Effector memory CD8-positive, alpha-beta T cell (primary cell): ENCODE data around the gene TNNI3K.

Experiments
- ATAC-seq: fragments of 150-1000 bp; cut with Tn5 transposase; replicated peaks from 2 replicates; pipeline ENCODE4 v1.10.0; 2021; ENCODE audit warnings: mild to moderate bottlenecking, moderate library complexity
- DNase-seq, 3 experiments: peaks; one replicate each; pipeline ENCODE4 v3.0.0; 2021
- H3K27ac Mint-ChIP-seq, 2 donors: one replicate each; pipeline ENCODE4 v1.8.0; 2022; ENCODE audit warnings: mild to moderate bottlenecking in 2 of 2, mixed read lengths in 2 of 2, moderate library complexity in 2 of 2
- H3K27me3 Mint-ChIP-seq, 2 donors: one replicate each; pipeline ENCODE4 v1.8.0; 2022; ENCODE audit warnings: mixed read lengths in 2 of 2
- H3K36me3 Mint-ChIP-seq: one replicate; pipeline ENCODE4 v1.8.0; 2022; ENCODE audit warnings: mild to moderate bottlenecking, moderate library complexity, mixed read lengths; ENCODE audit not compliant: insufficient read depth
- H3K4me1 Mint-ChIP-seq, 2 donors: one replicate each; pipeline ENCODE4 v1.8.0; 2022; ENCODE audit warnings: low read depth in 2 of 2, mixed read lengths in 2 of 2
- H3K4me3 Mint-ChIP-seq, 2 donors: one replicate each; pipeline ENCODE4 v1.8.0; 2022; ENCODE audit warnings: mild to moderate bottlenecking in 2 of 2, mixed read lengths in 2 of 2, moderate library complexity in 2 of 2
- H3K9me3 Mint-ChIP-seq, 2 donors: one replicate each; pipeline ENCODE4 v1.8.0; 2022; ENCODE audit warnings: mixed read lengths in 2 of 2

TNNI3K gene

DNA sequence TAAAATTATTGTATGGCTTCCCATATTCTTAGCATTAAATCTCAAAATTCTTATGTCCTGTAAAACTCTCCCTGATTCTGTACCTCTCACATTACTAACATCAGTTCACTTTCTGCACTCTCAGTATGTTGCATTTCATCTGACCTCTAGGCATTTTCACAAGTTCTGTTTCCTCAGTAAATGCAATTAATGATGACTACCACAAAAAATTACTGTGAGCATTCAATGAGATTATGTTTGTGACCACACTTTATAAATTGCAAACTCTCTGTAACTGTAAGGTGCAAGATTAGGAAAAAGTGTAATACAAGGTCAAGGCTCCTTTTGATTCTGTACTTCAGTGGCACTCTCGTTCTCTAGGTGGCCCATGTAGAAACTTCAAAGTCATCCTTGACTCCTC, 216.8 kb downstream of the TNNI3K start:
- Mint-ChIP-seq H3K4me3 (no peak overlapping the region), H3K27ac (no peak overlapping the region), H3K4me1 (no peaks in the 10 kb centered on the region), H3K36me3 (no peaks in the 10 kb centered on the region), H3K27me3 (no peaks in the 10 kb centered on the region), H3K9me3 (peaks cover 0 to 2% of the 10 kb centered on the region in 2 donors)
- no peak for ATAC-seq
- no peak for DNase-seq

DNA sequence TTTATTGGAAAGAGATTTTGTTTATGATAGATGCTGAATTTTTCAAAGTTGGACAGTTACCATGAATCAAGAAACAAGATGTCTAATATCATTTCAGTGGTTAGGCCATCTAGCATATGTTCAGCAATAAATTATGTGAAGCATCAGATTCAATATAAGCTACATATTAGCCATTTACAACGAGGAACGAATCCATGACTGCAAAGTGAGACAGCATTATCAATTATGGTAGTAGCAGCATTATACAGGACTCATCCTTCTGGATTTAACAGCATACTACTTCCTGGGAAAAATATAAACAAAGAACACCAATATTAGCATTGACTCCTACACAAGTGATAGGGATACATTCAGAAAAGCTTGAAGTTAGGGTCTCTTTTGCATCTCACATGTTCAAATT, 218.1 kb downstream of the TNNI3K start:
- H3K36me3 Mint-ChIP-seq = no peaks in the 10 kb centered on the region
- no peaks in the 10 kb centered on the region for H3K4me1 Mint-ChIP-seq
- peaks cover 0 to 2% of the 10 kb centered on the region in 2 donors for H3K9me3 Mint-ChIP-seq
- no peak for ATAC-seq
- no peak overlapping the region for H3K27ac Mint-ChIP-seq
- no peak for DNase-seq
- no peak overlapping the region for H3K4me3 Mint-ChIP-seq
- H3K27me3 Mint-ChIP-seq = no peaks in the 10 kb centered on the region

DNA sequence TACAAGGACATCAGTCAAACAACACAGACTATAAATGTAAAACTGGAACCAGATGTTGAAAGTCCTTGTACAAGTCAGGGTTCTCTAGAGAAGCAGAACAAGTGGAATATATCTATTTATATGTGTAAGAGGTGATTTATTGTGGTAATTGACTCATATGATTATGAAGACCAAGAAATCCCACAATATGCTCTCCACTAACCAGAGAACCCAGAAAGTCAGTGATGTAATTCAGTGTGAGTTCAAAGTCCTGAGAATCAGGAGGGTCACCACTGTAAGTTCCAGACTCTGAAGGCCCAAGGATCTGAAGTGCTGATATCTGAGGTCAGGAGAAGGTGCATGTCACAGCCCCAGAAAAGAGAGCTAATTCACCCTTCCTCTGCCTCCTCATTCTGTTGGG, 220.2 kb downstream of the TNNI3K start:
- no peaks in the 10 kb centered on the region for H3K4me1 Mint-ChIP-seq
- DNase-seq (no peak), ATAC-seq (no peak)
- no peak overlapping the region for H3K4me3 Mint-ChIP-seq
- H3K27ac Mint-ChIP-seq = no peak overlapping the region
- no peaks in the 10 kb centered on the region for H3K27me3 Mint-ChIP-seq
- peaks cover 0 to 2% of the 10 kb centered on the region in 2 donors for H3K9me3 Mint-ChIP-seq
- no peaks in the 10 kb centered on the region for H3K36me3 Mint-ChIP-seq

DNA sequence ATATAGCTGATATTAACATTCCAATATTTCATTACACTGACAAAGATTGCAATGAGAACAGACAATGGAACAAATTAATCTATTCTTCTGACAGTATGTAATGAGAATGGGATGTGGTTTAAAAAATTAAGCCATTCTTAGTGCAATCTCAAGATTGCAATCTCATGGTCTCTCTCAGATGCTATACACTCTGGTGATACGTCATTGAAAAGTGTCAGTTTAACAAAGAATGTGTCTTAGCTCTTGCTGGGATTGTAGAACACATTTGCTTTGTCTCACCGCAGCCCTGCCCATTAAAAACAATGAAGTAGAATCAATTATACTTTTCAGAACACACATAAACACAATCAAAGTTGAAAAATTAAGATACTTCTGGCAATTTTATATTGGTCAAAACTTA, 222.1 kb downstream of the TNNI3K start:
- no peak overlapping the region for H3K4me3 Mint-ChIP-seq
- H3K27ac Mint-ChIP-seq = no peak overlapping the region

DNA sequence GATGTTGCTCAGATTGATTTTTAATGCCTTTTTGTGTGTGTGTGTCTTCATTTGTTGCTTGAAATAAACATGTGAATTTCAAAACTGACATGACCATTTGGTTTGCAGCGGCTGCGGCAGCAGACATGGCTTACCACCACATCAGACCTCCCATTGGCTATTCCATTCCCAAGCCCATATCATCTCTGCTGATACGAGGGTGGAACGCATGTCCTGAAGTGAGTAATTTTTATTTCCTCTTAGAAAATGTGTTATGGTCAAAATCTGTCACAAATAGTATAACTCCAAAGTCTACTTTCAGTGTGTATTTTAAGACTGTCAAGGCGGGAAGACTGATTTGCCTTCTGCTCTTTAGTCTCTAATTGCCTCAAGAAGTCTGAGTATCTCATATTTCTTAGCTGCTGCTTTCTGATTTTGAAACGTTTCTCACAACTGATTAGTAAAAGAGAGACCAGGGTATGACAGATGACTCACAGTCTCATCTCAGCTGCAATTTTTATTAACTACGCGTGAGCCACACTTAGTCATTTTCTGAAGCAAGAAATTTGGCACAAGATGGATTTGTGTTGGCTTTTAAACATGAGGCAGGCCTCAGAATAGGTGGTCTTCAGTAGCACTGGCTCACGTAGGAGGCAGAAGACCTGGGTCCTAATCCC, 228.3 kb downstream of the TNNI3K start:
- DNase-seq = no peak
- H3K4me3 Mint-ChIP-seq = no peak overlapping the region
- no peak overlapping the region for H3K27ac Mint-ChIP-seq
- no peak for ATAC-seq
- no peaks in the 10 kb centered on the region for H3K36me3 Mint-ChIP-seq
- H3K9me3 Mint-ChIP-seq = peaks cover 0 to 2% of the 10 kb centered on the region in 2 donors
- H3K4me1 Mint-ChIP-seq = peaks cover 0 to 4% of the 10 kb centered on the region in 2 donors
- H3K27me3 Mint-ChIP-seq = no peaks in the 10 kb centered on the region

More for the DNA sequence above, 222.1 kb downstream of the TNNI3K start:
- no peaks in the 10 kb centered on the region for H3K4me1 Mint-ChIP-seq
- ATAC-seq (no peak), DNase-seq (no peak)
- H3K27me3 Mint-ChIP-seq = no peaks in the 10 kb centered on the region
- peaks cover 0 to 2% of the 10 kb centered on the region in 2 donors for H3K9me3 Mint-ChIP-seq
- no peaks in the 10 kb centered on the region for H3K36me3 Mint-ChIP-seq

DNA sequence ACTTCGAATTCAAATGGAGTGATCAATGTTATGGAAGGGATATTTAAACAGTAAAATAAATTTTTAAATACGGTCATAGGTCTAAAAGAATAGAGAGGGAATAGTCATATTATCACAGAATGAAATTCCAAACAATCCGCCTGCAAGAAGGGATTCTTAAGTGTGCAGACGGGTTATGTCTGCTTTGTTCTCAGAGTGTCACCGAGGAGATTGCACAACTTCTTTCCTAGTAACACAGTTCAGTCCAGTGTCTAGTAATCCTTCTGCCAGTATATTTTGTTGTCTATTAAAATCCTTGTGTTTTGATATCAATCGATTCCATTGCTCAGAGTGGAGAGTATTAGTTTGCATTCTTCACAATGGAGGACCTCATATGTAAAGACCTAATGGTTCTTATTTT, 228.8 kb downstream of the TNNI3K start:
- Mint-ChIP-seq H3K36me3 (no peaks in the 10 kb centered on the region), H3K27me3 (no peaks in the 10 kb centered on the region), H3K27ac (no peak overlapping the region), H3K9me3 (peaks cover 0 to 2% of the 10 kb centered on the region in 2 donors), H3K4me1 (peaks cover 0 to 4% of the 10 kb centered on the region in 2 donors), H3K4me3 (no peak overlapping the region)
- ATAC-seq (no peak), DNase-seq (no peak)

DNA sequence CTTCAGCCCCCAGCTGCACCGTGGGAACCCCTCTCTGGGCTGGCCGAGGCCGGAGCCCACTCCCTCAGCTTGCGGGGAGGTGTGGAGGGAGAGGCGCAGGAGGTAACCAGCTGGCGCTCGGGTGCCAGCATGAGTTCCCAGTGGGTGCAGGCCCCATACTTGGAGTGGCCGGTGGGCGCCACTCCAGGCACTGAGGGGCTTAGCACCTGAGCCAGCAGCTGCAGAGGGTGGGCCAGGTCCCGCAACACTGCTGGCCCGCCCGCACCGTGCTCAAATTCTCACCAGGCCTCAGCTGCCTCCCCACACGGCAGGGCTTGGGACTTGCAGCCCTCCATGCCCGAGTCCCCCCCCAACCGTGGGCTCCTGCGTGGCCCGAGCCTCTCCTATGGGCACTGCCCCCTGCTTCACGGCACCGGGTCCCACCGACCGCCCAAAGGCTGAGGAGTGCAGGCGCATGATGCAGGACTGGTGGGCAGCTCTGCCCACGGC, 230.1 kb downstream of the TNNI3K start:
- H3K27ac Mint-ChIP-seq = no peak overlapping the region
- H3K9me3 Mint-ChIP-seq = no peaks in the 10 kb centered on the region
- H3K4me1 Mint-ChIP-seq = peaks cover 0 to 4% of the 10 kb centered on the region in 2 donors
- no peak overlapping the region for H3K4me3 Mint-ChIP-seq
- no peaks in the 10 kb centered on the region for H3K27me3 Mint-ChIP-seq
- ATAC-seq = no peak
- no peaks in the 10 kb centered on the region for H3K36me3 Mint-ChIP-seq
- DNase-seq = no peak

DNA sequence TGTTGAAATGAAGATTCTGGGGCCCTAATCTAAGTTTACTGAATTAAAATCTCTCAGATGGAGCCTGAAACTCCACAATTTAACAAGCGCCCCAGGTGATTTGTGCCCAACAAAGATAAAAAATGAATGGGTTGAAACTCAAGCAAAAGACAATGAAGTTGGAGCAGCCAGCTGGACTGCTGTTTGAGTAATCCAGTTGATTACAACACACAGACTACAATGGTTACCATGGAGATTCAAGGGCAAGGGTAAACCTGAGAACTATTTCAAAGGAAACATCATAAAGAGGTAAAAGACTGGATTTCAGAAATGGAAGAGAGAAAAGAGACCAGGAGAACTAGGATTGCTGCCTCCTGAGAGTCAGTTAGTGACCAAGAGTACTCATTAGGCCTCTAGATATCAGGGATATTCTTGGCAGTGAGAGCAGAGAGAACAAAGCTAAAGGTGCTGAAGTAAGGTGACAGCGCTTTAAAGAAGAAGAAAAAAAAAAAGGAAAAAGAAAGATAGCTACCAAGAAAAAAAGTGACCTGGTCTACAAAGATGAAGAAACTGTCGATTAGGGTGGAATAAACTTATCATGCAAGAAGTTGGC, 232.7 kb downstream of the TNNI3K start:
- no peak for DNase-seq
- Mint-ChIP-seq H3K4me3 (no peak overlapping the region), H3K4me1 (peaks cover 0 to 4% of the 10 kb centered on the region in 2 donors), H3K36me3 (no peaks in the 10 kb centered on the region), H3K27ac (no peak overlapping the region), H3K9me3 (no peaks in the 10 kb centered on the region), H3K27me3 (no peaks in the 10 kb centered on the region)
- ATAC-seq = no peak

DNA sequence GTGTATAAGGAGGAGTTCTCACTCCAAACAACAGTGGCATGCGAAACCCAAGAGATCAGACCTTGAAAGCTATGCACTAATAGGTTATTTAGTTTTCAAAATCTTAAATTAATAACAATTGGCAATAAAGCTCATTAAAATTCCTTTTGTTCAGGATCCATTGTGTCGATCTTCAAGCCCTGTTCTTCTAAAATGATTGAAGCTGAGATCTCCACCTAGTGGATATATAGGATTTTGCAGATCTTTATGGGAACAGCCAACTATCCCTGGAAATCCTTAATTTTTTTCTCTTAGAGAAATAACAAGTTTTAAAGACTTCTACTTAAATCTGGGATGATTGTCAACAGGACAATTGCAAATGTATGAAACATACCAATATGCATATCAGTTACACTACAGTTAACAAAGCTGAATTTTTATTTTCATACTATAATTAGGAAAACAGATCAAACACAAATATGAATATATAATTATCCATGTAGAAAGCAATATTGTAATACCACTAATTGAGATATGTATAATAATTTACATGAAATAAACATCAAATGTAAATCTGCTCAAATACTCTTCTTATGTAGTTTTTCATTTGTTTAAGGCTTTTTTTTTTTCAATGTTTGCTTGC, 233.9 kb downstream of the TNNI3K start:
- no peak for DNase-seq
- no peak overlapping the region for H3K27ac Mint-ChIP-seq

DNA sequence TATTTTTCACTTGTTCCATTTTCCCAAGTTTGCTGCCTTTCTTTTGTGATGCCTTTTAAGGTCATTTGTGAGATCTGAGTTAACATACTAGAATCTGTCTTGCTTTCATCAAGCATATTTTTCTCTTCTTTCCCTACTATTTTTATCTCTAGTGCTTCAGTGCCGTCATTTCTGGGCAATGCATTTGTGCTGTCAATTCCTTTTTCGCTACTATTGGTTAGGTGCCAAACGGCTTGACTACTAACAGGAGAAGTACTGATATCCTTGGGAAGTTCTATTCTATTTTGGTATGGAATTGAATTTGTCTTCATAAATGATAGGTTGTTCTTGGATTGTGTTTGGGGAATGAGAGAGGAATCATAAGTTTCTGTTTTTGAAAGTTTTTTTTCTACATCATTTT, 235.1 kb downstream of the TNNI3K start:
- ATAC-seq (no peak), DNase-seq (no peak)
- Mint-ChIP-seq H3K9me3 (no peaks in the 10 kb centered on the region), H3K4me1 (no peaks in the 10 kb centered on the region), H3K4me3 (no peak overlapping the region), H3K27me3 (no peaks in the 10 kb centered on the region), H3K36me3 (no peaks in the 10 kb centered on the region), H3K27ac (no peak overlapping the region)

More for the DNA sequence above, 233.9 kb downstream of the TNNI3K start:
- ATAC-seq = no peak
- H3K4me1 Mint-ChIP-seq = no peaks in the 10 kb centered on the region
- no peaks in the 10 kb centered on the region for H3K36me3 Mint-ChIP-seq
- no peak overlapping the region for H3K4me3 Mint-ChIP-seq
- no peaks in the 10 kb centered on the region for H3K27me3 Mint-ChIP-seq
- no peaks in the 10 kb centered on the region for H3K9me3 Mint-ChIP-seq

DNA sequence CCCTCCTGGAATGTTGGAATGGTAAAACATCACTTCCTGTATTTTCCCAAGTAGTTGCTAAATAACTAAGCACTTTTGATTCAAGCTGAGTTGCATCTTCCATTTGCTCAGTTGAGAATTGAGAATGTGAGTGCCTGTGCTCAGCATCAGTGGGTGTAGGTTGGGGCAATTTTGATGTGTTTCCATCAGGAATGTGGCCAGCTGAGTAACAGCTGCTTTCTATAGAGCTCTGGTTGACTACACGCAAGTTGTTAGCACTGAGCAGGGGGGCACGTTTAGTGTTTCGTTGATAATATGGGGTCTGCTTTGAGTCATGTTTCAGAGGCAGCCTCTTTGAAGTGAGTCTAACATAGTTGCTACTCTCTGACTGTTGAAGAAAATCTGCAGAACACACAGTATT, 235.7 kb downstream of the TNNI3K start:
- Mint-ChIP-seq H3K4me1 (no peaks in the 10 kb centered on the region), H3K9me3 (no peaks in the 10 kb centered on the region), H3K4me3 (no peak overlapping the region), H3K27ac (no peak overlapping the region), H3K36me3 (no peaks in the 10 kb centered on the region), H3K27me3 (no peaks in the 10 kb centered on the region)
- ATAC-seq (no peak), DNase-seq (no peak)

DNA sequence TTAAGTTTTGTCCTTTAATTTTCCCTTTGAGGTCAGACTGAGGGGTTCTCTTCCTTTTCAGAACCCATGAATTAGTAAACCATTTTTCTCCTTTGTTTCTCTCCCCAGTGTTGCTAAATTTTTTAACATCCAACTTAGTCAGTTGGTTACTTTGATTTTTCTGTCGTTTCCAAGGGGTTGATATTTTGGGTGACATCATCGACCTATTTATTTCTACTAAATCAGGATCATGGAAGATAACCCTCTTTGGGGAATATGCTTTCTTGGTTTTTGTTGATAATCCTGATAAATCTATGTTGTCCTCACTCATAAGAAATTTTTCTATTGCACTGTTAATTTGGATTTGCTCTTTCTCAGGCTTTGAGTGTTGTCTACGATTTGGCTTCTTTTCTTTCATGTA, 236.3 kb downstream of the TNNI3K start:
- Mint-ChIP-seq H3K4me3 (no peak overlapping the region), H3K9me3 (no peaks in the 10 kb centered on the region), H3K27ac (no peak overlapping the region), H3K36me3 (no peaks in the 10 kb centered on the region), H3K4me1 (no peaks in the 10 kb centered on the region), H3K27me3 (no peaks in the 10 kb centered on the region)
- DNase-seq = no peak
- ATAC-seq = no peak

DNA sequence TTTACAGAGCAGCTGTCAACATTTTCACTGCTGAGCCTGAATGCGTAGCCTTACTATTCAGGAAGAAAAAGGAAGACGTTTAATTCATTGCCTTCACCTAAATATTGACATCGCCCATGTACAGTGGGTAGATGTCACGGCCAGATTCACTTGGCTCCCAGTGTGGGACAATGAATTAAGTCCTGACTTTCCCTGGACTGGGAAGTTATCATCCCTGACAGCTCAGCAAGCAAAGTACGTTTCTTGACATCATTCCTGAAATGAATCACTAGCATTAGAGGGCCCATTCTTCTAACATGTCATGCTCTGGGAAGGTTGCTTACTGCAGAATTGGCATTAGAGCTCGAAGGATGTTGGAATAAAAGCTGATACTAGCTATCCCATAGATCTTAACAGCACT, 239.4 kb downstream of the TNNI3K start:
- Mint-ChIP-seq H3K27me3 (no peaks in the 10 kb centered on the region), H3K27ac (no peak overlapping the region), H3K36me3 (no peaks in the 10 kb centered on the region), H3K4me1 (no peaks in the 10 kb centered on the region), H3K9me3 (no peaks in the 10 kb centered on the region), H3K4me3 (no peak overlapping the region)
- DNase-seq (no peak), ATAC-seq (no peak)

DNA sequence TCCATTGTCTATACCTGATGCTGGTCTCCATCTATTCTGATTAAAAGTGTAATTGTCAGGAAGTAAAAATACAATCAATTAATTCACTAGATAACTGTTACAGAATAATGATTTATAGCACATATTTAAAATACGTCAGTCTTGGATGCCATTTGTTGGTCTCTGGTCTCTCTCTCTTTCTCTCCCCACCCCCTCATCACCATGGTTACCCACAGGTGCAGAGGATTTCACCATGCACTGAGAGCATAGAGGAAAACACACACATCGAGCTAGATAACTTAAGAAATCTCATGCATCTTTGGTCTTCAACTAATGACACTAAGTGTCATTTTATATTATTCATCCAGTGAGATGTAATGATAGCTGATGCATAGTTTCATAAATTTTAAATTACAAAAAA, 243.8 kb downstream of the TNNI3K start:
- no peak overlapping the region for H3K27ac Mint-ChIP-seq
- no peaks in the 10 kb centered on the region for H3K4me1 Mint-ChIP-seq
- no peak overlapping the region for H3K4me3 Mint-ChIP-seq
- ATAC-seq = no peak
- no peaks in the 10 kb centered on the region for H3K9me3 Mint-ChIP-seq
- no peaks in the 10 kb centered on the region for H3K36me3 Mint-ChIP-seq
- DNase-seq = no peak
- H3K27me3 Mint-ChIP-seq = peaks cover 0 to 10% of the 10 kb centered on the region in 2 donors
